HG03575 (cell line): Measurements from ENCODE around the gene VPS35L.
"Not testable (repeated sequence)": the region's sequence is repeated elsewhere in the genome, so short reads cannot be mapped to it uniquely, and the experiment has no call there.

Source experiments
- ATAC-seq: cut with Tn5 transposase; IDR thresholded peaks from one replicate; pipeline ENCODE4 v1.9.1; 2021; ENCODE audit not compliant: unreplicated experiment, insufficient number of reproducible peaks, low FRiP score; ENCODE audit errors: extremely low read depth

Gene VPS35L

DNA sequence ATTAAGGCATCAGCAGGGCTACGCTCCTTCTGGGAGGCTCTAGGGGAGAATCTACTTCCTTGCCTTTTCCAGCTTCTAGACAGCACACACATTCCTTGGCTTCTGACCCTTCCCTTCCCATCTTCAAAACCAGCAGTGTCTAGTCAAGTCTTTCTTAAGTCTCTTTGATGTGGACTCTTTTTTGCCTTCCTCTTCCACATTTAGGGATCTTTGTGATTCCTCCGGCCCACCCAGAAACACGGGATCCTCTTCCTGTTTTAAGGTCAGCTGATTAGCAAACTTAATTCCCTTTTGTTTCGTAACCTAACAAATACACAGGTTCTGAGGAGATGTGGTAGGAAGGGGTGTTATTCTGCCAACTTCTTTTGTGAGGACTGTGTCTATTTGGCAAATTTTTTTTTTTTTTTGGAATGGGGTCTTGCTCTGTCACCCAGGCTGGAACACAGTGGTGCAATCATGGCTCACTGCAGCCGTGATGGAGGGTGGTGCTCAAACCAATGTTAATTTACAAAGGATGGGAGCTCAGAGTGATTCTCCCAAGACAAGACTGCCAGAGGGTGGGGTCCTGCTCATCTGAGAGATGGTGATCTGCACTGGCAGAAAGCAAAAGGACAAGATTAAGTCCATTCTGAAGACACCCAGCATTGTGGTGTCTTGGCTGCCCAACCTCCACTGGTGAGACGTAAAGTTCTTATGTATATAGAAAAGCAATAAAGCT, 147.8 kb downstream of the VPS35L start:
- ATAC-seq, result no peak

GRCh38 chr16:19704321-19705145, 149.0 kb downstream of the VPS35L start:
- no peak for ATAC-seq

- no peak for ATAC-seq
Observed at GRCh38 chr16:19705146-19705501, 149.6 kb downstream of the VPS35L start.

DNA sequence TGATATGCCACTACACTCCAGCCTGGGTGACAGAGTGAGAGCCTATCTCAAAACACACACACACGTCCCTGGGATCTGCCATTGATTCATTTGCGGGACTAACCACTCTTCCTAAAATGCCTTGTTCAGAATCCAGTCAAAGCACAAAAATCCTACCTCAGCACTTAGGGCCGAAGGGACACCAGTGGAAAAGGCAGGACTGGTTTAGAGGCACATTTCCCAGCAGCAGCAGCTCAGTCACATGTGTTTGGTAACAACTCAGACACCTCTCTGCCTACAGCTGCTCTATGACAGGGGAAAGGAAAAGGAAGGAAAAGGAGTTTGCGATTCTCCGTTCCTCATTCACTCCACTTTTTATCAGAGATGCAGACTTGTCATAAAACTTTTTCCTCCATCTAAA, 150.3 kb downstream of the VPS35L start:
- ATAC-seq, result no peak

- no peak for ATAC-seq
Observed at GRCh38 chr16:19706846-19707245, 151.3 kb downstream of the VPS35L start.

DNA sequence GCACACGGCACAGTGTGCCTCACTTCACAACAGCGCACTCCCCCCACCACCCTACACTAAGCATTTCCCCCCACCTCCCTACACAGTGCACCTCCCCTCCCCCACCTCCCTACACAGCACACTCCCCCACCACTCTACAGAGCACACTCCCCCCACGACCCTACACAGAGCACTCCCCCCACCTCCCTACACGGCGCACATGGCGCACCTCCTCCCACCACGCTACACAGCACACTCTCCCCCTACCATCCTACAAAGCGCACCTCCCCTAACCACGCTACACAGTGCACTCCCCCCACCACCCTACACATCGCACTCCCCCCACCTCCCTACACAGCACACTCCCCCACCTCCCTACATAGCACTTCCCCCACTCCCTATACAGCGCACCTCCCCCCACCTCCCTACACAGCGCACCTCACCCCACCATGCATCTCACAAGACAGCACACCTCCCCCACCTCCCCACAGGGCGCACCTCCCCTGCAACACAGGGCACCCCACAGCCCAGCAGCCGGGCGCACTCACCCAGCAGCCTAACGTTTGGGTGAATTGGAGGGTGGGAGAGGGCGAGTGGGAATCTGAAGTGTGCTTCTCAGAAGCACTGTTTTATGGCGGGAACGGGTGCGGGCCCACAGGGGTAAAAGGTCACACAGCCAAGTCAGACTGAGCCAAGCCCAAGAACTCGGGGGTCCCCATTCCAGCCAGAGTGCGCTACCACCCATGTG, 152.2 kb downstream of the VPS35L start:
- ATAC-seq, result no peak

GRCh38 chr16:19708296-19709205, 153.0 kb downstream of the VPS35L start:
- ATAC-seq, result no peak

GRCh38 chr16:19709381-19710136, 154.1 kb downstream of the VPS35L start:
- ATAC-seq, result no peak

- no peak for ATAC-seq
Observed at GRCh38 chr16:19710191-19710908, 154.8 kb downstream of the VPS35L start.

- no peak for ATAC-seq
Observed at GRCh38 chr16:19710991-19711545, 155.6 kb downstream of the VPS35L start.

GRCh38 chr16:19711643-19712042, 156.1 kb downstream of the VPS35L start:
- ATAC-seq, result no peak

GRCh38 chr16:19712418-19713058, 157.0 kb downstream of the VPS35L start:
- ATAC-seq, result no peak

DNA sequence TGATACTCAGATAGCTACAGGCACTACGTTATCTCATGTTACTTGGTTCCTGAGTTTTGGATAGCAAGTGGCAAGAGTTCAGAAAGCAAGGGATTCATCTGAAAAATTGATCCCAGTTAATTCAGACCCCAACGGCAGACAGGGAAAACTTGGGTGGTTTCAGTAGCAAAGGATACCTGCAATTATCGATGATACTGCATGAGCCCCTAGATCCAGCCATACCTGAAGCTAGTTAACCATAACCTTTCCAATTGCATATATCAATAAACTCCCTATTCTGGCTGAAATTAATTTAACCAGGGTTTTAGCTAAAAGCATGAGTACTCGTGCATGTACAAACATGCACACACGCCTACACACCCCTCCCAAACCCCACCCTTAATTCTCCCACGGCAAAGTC, 158.2 kb downstream of the VPS35L start:
- no peak for ATAC-seq

DNA sequence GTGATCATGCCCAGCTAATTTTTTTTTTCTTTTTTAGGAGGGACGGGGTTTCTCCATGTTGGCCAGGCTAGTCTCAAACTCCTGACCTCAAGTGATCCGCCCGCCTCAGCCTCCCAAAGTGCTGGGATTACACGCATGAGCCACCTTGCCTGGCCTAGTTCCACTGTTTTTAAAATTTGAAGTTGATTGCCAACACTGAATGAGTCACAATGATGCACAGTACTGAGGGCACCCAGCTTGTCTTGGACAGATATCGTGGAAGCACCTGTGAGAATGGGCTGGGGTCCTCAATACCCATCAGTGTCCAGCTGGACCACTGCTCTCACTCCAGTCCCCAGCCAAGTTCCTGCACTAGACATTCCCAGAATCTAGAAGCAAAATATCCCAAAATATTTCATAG, 160.1 kb downstream of the VPS35L start:
- no peak for ATAC-seq

DNA sequence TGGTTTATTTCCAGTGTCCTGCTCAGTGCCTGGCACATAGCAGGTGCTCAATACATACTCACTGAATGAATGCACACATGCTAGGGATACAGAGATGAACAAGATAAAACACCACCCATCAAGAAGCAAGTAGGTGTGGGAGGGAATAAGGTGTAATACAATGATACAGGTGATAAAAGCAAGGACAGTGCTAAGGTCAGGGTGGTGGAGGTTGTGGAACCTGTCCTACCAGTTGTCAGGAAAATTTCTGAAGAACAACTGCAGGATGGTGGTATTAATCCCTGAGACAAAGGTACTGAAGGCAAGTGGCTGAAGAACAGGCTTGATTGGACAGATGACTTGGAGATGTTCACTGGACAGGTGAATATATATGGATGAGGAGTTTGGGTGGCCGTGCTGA, 160.7 kb downstream of the VPS35L start:
- ATAC-seq, result no peak

DNA sequence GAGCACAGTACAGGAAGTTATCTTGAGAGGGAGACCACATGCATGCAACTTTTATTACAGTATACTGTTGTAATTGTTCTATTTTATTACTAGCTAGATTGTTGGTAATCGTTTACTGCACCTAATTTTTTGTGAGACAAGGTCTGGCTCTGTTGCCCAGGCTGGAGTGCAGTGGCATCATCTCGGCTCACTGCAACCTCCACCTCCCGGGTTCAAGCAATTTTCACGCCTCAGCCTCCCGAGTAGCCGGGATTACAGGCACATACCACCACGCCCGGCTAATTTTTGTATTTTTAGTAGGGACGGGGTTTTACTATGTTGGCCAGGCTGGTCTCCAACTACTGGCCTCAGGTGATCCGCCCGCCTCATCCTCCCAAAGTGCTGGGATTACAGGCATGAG, 161.2 kb downstream of the VPS35L start:
- ATAC-seq, result not testable (repeated sequence)

- ATAC-seq, result no peak
Observed at GRCh38 chr16:19717314-19717713, 161.8 kb downstream of the VPS35L start.
